Measurements from ENCODE around the gene RPL7A. TPM values are rescaled to one million over a fixed set of nuclear protein-coding genes. Genes with fewer than 3 reads are reported as not detected.

Gene RPL7A
- total and polyA plus RNA-seq, 2 of the 4 experiments (the other 2 are of a cell fraction): 3,220 to 4,096 TPM

- no peak overlapping the region for H3K23ac ChIP-seq (ENCODE audit: low read depth, low read length)
- H3K4ac ChIP-seq (ENCODE audit: low read depth, low read length): no peak overlapping the region
- H3K4me1 ChIP-seq (ENCODE audit: control insufficient read depth, insufficient read depth, low read length): no peaks in the 10 kb centered on the region
- peaks cover 35% of the 10 kb centered on the region for H3K36me3 ChIP-seq (ENCODE audit: control insufficient read depth, insufficient read depth, low read length)
- H3K18ac ChIP-seq (ENCODE audit: low read depth, low read length): no peak overlapping the region
- no peak overlapping the region for H2BK20ac ChIP-seq (ENCODE audit: low read depth, low read length)
- H2BK5ac ChIP-seq (ENCODE audit: low read depth, low read length, poor library complexity, severe bottlenecking): no peak overlapping the region
- dilution Hi-C loops (cut with HindIII; ENCODE audit: low sequenced_read_pairs, unreplicated experiment) (no loop called here), in situ Hi-C loops (cut with MboI; ENCODE audit: low sequenced_read_pairs) (no loop called here), intact Hi-C loops (cut with micrococcal nuclease) (no loop called here)
- H3K14ac ChIP-seq (replicated peaks; ENCODE audit: low read depth, low read length): no peak overlapping the region
- H2AK9ac ChIP-seq (replicated peaks; ENCODE audit: low read depth, low read length, poor library complexity): no peak overlapping the region
- WGBS, 2 experiments (ENCODE audit: extremely low coverage in 2 of 2, insufficient read length in 1 of 2): 100% methylated on average over 2 of the region's 10 CpGs; no CpG with 5 or more reads in 1 of the 2 experiments
- no peak overlapping the region for H3K4me2 ChIP-seq (ENCODE audit: low read depth, low read length)
- no TSS peak for BruUV-seq (replicated peaks)
- TF ChIP-seq POLR2A (IDR thresholded peaks at IDR 0.05; ENCODE audit: low read depth, low read length) (no peak), ELK1 (IDR thresholded peaks at IDR 0.05; ENCODE audit: borderline replicate concordance, low read depth, low read length) (no peak), USF2 (IDR thresholded peaks at IDR 0.05; ENCODE audit: low read depth, low read length) (no peak), RCOR1 (IDR thresholded peaks at IDR 0.05; ENCODE audit: insufficient replicate concordance, low read length) (no peak), FOS (IDR thresholded peaks at IDR 0.05; ENCODE audit: low read depth, low read length) (no peak), MXI1 (IDR thresholded peaks at IDR 0.05; ENCODE audit: borderline replicate concordance, low read depth, low read length) (no peak), CHD1 (IDR thresholded peaks at IDR 0.05; ENCODE audit: low read depth, low read length) (no peak), CEBPB (IDR thresholded peaks at IDR 0.05; ENCODE audit: low read depth, low read length) (no peak), NFE2L2 (IDR thresholded peaks at IDR 0.05; ENCODE audit: low read depth, low read length) (no peak), MAFK (IDR thresholded peaks at IDR 0.05; ENCODE audit: low read depth, low read length) (no peak), SMC3 (IDR thresholded peaks at IDR 0.05; ENCODE audit: low read depth, low read length) (no peak), CTCF (conservative IDR thresholded peaks at IDR 0.05; ENCODE audit: low read depth, low read length) (no peak), RFX5 (IDR thresholded peaks at IDR 0.05; ENCODE audit: low read depth, low read length) (no peak), MAZ (IDR thresholded peaks at IDR 0.05; ENCODE audit: borderline replicate concordance, low read depth, low read length) (no peak), BHLHE40 (IDR thresholded peaks at IDR 0.05; ENCODE audit: low read depth, low read length) (no peak), RAD21 (IDR thresholded peaks at IDR 0.05; ENCODE audit: low read length) (no peak)
- no peak for DNase-seq
- no peak overlapping the region for H2AK5ac ChIP-seq (ENCODE audit: low read depth, low read length)
- no peak overlapping the region for H4K8ac ChIP-seq (ENCODE audit: low read depth in 2 of 2, low read length in 2 of 2)
- no peak for ATAC-seq (ENCODE audit: low read depth)
- H3K9ac ChIP-seq (ENCODE audit: low read depth, low read length): no peak overlapping the region
- no peak overlapping the region for H3K56ac ChIP-seq (ENCODE audit: extremely low read depth, insufficient read depth, low read length)
- no peak overlapping the region for H2BK15ac ChIP-seq (ENCODE audit: low read depth, low read length)
- H3K9me3 ChIP-seq (ENCODE audit: control insufficient read depth, insufficient read depth, low read length): no peaks in the 10 kb centered on the region
- H3K27me3 ChIP-seq (ENCODE audit: control insufficient read depth, insufficient read depth, low read length): no peaks in the 10 kb centered on the region
- H3K4me3 ChIP-seq (ENCODE audit: insufficient read depth, low read depth, low read length): no peak overlapping the region
- no peak overlapping the region for H4K5ac ChIP-seq (ENCODE audit: low read depth, low read length)
- peaks cover 10% of the 10 kb centered on the region; the same call in 1 of the 2 replicates for H3K9me1 ChIP-seq (ENCODE audit: insufficient read depth, low read length)
- H2BK120ac ChIP-seq (ENCODE audit: low read depth, low read length): no peak overlapping the region
- H3K79me1 ChIP-seq (ENCODE audit: low read depth in 1 of 2, low read length in 2 of 2): peaks cover 17 to 34% of the 10 kb centered on the region in 2 experiments; a peak in 3 of 4 replicates
- no peak overlapping the region for H4K91ac ChIP-seq (ENCODE audit: insufficient read depth, low read depth, low read length)
- ChIA-PET POLR2A (ENCODE audit: unreplicated experiment) (no interaction called here), CTCF (no interaction called here)
- H3K27ac ChIP-seq (ENCODE audit: insufficient read depth, low read length): no peak overlapping the region
- H4K20me1 ChIP-seq (ENCODE audit: insufficient read depth, low read length): no peaks in the 10 kb centered on the region; the same call in 1 of the 2 replicates
- no peak overlapping the region for H2AFZ ChIP-seq (replicated peaks; ENCODE audit: low read length, poor library complexity)
Observed at GRCh38 chr9:133333566-133333965, 14.5 kb upstream of the RPL7A start.

Measured in IMR-90 (cell line).